Islet of Langerhans (tissue), 1 donor: Measurements from ENCODE around the gene SGK1.
"Not testable (repeated sequence)": the region's sequence is repeated elsewhere in the genome, so short reads cannot be mapped to it uniquely, and the experiment has no call there.

ENCODE experiments used
- FAIRE-seq: peaks from one replicate; lab custom pipeline; 2011; peaks lifted over from hg19 to GRCh38; lab: Jason Lieb, UNC

SGK1 gene

DNA sequence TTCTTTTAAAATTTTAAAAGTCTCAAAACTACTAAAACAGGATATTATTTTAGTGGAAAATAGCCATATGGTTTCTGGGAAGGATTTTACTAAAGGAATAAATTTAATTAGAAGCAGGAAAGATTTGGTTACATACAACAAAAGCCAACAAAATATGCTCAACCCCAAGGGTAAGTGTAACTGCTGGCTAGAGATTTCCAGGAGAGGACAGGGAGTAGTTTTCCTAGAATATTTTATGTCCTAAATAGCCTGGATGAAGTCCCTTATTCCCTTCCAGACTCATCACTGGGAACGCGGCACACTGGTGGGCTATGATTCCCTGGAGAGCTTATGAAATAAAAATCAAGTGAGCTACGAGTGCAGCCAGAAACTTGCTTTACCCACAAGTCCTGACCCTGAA, 66.6 kb downstream of the SGK1 start:
- no peak for FAIRE-seq

DNA sequence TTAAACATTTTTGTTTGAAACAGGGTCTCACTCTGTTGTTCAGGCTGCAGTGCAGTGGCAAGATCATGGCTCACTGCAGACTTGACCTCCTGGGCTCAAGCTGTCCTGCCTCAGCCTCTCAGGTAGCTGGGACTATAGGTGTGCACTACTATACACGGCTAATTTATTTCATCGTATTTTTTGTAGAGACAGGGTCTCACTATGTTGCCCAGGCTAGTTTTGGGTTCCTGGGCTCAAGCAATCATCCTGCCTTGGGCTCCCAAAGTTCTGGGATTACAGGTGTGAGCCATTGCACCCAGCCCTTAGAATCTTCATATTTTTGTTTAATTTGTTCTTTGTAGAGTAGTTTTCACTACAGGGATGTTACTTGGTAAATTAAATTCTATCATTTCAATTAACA, 67.1 kb downstream of the SGK1 start:
- FAIRE-seq, result no peak

DNA sequence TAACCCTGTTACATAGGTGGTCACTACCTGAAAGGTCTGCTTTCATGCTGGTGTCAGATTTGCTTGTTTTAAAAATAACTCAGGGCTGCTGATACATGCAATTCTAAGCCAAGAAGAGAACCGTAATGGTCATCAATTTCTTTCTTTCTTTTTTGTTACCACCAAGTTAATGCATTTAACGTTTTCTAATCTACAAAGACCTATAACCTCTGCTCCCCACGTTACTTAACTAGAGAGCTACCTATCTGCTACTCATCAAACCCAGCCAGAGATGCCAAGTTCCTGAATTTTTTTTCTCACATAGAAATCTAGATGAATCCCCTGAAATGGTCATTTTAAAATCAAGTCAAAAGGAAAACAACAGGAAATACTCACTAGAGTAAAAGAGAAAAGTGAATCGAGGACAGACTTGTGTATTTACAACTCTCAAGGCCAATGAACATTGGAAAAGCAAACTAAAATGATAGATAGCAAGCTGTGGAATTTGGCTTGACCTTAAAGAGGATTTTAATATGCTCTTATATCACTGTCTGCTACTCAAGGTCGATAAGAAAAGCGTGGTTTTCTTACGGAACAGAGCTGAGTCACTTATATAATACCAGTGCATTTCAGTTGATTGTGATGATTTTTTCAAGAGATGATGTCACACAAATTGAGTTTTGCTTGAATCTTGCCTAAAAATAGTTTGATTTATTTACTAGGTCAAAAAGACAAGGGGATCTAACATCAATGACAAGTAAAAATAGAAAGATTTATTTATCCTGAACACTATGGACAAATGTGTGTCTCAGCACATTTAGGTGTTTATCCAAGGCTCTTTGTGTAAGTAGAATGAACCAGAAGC, 67.9 kb downstream of the SGK1 start:
- peak; percentile 94 for FAIRE-seq

DNA sequence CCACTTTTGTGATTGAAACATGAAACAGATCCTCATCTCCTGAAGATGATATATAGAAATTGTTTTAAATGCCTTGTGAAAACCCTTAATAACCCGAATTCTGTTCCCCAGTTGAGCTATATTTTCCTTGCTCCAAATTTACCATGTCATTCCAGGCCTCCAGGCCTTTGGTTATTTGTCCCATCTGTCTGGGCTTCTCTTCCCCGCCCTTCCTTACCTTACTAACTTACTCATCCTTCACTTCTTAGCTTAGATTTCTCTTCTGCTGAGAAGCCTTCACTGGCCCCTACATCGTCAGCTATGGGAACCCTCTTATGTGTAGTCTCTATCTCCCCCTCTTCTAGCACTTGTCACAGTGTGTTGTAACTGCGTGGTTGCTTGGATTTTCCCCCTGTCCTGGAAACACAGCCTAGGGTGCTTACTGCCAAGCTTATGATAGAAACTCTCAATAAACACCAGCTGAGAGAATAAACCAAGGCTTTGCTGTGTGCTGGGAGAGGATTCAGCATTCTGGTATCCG, 68.6 kb downstream of the SGK1 start:
- FAIRE-seq, result no peak

DNA sequence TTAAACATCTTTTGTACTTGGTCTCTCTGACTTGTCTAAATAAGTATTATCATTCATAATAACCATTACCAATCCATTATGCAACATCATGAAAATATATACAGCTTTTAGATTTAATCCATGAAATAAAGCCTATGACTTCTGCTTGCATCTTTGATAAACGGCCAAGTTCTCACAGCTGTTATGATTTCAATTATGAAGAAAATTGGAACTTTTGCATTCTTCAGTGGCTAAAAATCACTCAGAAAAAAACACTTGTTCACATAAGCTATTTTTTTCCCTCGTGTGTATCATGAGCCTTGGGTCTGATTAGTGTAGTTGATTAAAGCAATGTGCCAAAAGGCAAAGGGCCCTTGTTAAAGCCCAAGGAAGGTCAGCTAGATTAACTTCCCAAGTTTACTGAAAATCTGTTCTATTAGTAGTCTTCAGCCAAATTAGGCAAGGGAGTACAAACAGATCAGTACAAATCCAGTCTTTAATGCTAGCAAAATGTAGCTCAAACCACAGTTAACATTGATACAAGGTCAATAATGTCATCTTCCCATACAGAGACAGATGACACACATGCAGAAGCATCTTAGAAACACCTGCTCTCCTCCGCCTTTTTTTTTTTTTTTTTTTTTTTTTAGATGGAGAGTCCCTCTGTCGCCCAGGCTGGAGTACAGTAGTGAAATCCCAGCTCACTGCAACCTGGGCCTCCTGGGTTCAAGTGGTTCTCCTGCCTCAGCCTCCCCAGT, 69.9 kb downstream of the SGK1 start:
- no peak for FAIRE-seq

DNA sequence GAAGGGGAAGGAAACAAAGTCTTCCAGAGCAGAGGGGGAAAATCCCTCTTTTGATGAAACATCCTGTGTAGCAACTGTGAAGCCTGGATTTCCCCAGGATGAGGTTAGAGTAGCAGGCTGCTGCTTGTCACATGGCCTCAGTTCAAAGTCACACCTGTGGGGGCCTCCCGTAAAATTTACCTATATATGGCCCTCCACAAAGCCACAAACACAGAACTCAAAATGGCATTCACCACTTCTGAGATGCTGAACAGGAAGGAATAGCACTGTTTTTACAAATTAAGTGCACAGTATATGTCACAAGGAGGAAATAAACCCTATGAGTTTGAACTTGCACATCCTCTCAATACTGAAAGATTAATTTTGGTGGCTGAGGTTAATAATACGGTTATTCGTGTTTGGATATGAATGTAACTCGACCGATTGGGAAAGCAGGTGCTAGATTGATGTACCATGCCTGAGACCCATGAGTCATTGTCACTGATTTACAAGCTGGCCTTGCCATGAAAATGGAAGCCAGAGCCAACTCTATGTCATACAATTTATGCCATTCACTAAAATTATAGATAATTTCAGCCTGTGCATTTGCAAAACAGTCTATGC, 70.6 kb downstream of the SGK1 start:
- no peak for FAIRE-seq

DNA sequence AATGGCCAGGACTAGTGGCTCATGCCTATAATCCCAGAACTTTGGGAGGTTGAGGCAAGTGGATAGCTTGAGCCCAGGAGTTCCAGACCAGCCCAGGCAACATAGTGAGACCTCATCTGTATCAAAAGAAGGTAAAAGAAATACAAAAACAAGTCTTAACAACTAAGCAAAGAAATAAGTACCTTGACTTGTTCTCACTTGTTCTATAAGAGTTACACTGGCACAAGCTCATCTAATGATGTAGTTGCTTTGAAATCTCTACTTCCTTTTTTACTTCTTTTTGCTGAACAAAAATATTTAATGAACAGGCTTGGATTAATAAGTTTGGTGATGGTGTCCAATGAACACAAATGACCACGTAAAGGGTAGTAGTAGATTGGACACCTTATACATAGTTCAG, 72.2 kb downstream of the SGK1 start:
- FAIRE-seq, result no peak

DNA sequence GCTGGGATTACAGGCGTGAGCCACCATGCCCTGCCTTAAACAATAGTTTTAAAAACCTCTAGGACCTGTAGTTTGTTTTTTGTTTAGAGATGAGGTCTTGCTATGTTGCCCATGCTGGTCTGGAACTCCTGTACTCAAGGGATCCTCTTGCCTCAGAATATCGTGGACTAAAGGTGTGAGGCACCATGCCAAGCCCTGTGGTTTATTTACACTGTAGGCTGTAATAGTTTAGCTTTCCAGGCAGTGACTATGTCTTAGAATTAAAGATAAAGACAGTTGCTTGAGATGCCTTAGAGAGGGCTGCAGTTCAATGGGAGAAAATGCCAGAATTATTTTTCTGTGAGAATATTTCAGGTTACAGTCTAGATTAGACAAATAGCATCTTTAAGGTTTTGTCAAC, 72.9 kb downstream of the SGK1 start:
- FAIRE-seq, result no peak

DNA sequence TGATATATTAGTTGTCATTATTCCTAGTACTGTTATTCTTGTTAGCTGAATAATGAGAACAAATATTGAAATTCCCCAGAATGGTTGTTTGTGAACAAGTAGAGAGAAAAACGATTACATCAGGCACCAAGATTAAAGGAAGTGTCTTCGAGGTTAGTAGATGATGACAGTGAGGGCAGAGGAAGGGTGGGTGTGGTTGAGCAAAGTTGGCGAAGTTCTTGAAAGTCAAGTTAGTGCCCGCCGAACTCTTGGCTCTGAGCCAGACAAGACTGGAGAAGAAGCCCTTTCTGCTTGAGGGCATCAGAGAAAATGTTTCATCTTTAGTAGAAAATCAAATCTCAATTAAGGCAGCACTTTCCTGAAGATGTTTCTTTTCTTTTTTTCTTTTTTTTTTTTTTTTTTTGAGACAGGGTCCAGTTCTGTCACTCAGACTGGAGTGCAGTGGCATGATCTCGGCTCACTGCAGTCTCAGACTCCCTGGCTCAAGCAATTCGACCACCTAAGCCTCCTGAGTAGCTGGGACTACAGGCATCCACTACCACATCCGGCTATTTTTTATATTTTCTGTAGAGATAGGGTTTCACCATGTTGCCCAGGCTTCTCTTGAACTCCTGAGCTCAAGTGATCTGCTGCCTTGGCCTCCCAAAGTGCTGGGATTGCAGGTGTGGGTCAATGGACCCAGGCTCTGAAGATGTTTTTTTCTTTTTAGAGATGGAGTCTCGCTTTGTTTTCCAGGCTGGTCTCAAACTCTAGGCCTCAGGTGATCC, 77.1 kb downstream of the SGK1 start:
- no peak for FAIRE-seq

DNA sequence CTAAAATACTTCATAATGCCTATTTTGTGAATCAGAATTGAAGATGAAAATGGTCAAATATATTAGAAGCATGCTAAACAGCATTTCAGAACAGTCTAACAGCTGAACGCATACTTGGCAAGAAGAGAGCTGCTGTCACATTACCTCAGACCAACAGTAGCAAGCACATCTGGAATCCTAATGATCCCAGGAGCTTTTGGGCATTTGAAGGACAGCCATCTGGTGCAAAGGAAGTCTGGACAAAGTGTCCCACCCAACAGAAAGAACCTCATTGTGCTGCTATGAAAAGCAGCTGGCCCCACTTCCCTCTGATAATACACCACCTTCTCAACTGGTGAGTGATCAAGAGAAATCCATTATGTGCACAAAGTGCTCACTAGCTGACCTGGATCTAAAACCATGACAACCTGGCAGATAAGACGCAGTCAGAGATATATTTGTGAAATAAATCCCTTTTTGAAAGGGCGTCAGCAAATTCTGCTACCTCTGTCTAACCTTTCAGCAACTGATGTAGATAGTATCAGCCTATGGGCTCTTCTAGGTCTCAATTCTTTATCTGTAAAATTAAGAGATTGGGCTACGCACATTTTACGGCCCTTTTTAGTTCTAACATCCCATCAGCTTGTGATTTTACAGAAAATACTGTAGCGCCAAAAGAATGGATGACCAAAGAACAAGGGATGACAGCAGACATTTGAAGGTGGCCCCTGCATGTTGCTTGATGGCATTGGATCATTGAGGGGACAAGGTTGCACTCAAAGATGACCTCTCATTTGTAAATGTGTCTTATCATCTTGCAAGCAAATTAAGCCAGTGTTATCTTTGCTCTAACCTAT, 78.7 kb downstream of the SGK1 start:
- FAIRE-seq, result no peak

DNA sequence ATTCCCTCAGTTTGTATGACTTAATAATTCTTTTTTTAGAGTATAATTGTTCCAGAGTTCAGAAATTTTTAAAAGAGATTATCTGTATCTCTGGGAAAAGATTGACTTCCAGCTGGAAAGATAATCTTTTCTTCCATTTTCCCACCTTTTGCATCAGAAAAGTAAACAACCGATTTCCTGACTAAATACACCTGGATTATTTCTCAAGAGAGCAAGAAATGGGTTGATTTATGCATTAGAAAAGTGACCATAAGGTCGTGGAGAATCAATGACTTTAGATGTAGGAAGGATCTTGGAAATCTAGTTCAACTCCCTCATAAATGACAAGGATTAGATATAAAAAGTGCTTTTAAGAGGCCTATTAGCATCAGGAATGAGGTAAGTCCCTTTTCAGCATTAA, 79.9 kb downstream of the SGK1 start:
- no peak for FAIRE-seq

DNA sequence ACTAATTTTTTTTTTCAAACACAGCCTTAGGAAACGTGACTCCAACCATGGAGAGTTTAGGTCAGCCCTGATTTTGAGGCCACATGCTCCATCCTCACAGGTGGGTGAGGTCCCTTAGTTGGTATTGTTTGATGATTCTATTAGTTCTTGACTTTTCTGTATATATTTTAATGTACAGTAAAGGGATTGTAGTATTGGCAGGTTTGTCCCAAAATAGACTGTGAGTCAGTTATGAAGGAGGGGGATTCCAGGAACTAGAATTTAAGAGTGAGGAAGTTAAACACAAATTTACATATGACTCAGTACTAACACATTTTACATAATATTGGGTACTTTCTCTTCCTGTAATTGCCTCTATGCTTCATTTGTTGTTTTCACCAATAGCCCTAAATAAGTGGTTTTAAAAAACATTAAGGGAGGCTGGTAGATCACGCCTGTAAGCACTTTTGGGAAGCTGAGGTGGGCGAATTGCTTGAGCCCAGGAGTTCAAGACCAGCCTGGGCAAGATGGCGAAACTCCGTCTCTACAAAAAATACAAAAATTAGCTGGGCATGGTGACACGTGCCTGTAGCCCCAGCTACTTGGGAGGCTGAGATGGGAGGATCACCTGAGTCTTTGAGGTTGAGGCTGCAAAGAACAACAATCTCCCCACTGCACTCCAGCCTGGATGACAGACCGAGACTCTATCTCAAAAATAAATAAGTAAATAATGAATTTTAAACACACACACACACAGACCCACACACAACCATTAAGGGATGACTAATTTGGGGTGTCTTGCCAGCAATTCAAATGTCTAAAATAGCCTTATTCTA, 81.8 kb downstream of the SGK1 start:
- peak; percentile 38 for FAIRE-seq

DNA sequence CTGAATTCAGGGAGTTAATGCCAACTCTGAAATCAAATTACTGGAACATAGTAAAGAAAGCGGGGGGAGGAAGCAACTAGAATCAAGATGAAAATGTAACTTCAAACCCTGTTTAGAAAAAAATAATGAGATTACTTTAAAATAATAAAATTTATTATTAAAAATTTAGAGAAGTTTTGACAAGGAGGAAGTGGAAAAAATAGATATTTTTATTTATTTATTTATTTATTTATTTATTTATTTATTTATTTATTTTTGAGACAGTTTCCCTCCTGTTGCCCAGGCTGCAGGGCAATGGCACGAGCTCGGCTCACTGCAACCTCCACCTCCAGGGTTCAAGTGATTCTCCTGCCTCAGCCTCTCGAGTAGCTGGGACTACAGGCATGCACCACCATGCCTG, 82.6 kb downstream of the SGK1 start:
- FAIRE-seq, result not testable (repeated sequence)

DNA sequence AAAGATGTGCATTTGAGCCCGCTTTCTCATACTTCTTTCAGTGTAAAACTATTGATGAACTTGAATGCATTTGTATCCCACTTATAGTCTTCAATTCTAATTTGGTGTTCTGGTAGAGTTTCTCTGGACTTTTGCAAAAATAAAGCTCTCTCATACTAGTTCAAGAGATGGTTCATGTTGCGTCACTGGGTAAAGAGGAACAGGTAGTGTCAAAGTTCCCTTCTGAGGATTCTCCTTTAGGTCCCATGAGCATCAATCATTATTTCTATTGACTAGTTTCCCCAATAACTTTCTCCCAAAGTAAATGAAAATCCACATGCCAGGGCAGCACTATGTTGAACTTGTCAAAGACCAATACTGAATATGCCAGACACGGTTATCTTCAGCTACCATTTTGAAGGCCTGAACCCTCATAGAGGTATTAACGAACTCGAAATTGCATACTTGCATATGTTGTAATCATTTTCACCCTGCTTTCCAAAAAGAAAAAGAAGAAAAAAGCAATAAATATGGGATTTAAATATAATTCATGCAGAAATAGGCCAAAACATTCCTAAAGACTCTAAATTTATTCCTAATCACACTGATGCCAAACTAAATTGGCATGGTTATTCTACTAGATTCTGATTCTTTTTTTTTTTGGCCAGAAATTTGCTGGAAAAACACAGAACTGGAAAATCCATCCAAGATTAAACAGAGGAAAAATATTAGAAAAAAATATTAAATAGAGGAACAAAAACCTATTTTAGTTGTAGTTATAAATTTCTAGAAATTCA, 84.5 kb downstream of the SGK1 start:
- FAIRE-seq, result no peak

DNA sequence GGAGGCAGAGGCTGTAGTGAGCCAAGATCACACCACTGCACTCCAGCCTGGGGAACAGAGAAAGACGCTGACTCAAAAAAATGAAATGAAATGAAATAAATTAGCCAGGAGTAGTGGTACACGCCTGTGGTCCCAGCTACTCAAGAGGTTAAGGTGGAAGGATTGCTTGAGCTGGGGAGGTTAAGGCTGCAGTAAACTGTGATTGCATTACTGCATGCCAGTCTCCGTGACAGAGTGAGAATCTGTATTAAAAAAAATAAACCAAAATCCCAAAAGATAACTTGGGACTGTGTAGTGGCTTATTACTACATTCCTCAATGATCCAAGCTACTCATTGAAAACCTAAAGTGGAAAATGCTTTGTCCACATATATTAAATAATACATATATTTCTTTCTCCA, 87.0 kb downstream of the SGK1 start:
- no peak for FAIRE-seq

DNA sequence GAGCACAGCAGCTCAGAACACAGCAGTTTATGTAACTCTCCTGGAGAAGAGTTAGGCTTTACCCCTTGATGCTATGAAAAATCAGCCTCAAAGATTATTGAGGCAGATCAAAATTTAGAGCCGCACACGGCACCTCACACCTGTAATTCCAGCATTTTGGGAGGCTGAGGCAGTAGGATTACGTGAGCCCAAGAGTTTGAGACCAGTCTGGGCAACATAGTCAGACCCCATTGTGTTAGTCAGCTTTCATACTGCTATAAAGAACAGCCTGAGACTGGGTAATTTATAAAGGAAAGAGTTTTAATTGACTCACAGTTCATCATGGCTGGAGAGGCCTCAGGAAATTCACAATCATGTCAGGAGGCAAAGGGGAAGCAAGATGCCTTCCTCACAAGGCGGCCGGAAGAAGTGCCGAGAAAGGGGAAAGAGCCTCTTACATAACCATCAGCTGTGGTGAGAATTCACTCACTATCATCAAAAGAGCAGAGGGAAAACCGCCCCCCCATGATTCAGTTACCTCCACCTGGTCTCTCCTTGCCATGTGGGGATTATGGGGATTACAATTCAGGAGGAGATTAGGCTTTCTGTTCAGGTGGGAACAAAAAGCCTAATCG, 87.7 kb downstream of the SGK1 start:
- no peak for FAIRE-seq

DNA sequence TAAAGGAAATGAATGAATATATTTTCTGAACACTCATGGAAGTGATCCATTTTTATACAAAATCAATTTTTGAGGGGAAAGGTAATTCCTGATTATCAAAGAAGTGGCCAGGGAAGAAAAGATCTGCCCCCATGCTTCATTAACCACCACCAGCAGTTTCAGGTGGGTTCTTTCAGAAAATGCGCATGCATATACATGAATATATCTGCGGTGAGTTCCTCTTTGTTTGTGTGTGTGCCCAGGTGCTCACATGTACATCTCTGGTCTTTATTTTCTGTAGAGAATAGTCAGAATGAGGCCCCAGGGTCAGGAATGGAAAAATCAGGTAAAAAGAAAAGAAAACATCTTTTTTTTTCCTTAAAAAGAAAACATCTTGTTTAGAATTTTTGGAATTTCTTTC, 88.4 kb downstream of the SGK1 start:
- FAIRE-seq, result no peak

DNA sequence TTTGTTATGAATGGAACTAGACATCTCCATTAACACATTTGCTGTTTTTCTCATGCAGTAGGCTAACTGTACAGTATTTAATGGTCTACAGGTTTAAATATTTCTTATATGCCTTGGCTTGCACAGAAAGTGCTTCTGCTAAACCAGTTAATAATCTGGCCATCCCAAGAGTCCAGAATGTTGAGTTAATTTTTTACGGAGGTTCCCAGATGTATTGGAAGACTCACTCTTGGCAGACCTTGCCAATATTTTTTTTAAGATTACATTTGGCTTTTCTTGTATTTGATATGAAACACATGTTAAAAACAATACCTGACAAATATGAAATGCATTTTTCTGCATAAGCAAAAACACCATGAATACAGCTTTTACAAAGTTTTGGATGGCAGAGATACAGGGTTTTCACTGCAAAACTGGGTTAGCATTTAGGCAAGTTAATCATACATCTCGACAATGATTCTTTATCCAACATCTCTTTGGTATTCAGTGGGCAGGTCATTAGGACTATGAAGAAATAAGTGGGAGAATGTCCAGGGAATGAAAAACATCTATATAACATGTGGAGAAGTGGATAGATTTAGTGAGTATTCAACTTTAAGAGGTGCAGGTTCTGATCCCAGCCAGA, 94.0 kb downstream of the SGK1 start:
- no peak for FAIRE-seq

DNA sequence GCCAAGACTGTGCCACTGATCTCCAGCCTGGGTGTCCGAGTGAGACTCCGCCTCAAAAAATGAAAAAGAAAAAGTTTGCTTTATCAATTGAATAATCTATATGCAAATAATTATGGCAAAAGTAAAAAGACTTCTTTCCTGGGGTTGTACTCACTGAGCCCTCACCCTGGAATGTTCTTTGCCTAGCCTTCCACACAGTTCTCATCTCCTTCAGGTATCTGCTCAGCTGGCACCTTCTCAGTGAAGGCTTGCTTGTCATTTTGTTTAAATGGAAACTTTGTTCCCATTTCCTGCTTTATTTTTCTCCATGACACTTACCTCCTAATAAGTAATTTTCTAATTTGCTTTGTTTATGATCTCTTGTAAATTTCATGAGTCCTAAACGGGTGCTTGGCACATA, 96.7 kb downstream of the SGK1 start:
- no peak for FAIRE-seq
